Measurements from ENCODE around the gene SLC10A7.

DNA sequence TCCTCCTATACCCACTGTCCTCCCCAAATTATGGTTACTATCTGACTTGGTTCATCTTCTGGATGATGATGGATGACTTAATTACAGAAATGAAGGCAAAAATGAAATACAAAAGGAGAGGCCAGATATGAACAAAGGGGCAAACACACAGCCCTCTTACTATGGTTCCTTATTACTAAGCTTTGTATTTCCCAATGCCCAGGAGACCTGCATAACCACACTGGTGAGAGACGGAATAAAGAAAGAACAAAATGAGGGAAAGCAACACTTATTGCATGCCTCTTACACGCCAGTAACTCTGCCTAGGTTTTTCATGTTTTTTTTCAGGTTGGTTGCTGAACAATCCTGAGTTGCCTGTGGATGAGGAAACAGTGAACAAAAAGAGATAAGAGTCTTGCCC, 120.5 kb downstream of the SLC10A7 start:
- no peak for TF ChIP-seq EP300 (IDR thresholded peaks at IDR 0.05)
- TF ChIP-seq CTCF (IDR thresholded peaks at IDR 0.05), result no peak

All from ovary (tissue), 3 donors.